WTC11 (cell line): ENCODE results near the gene SERPINB6. TPM values are rescaled to one million over a fixed set of nuclear protein-coding genes. Genes with fewer than 3 reads are reported as not detected.
"Not testable (repeated sequence)": the region's sequence is repeated elsewhere in the genome, so short reads cannot be mapped to it uniquely, and the experiment has no call there.

Experiments
- ATAC-seq: fragments of 200-7000 bp; cut with Tn5 transposase; 2 replicates; pipeline ENCODE4 v1.10.0; 2021; ENCODE audit warnings: mild to moderate bottlenecking, moderate library complexity
- CTCF ChIA-PET: fragments of 300-600 bp; sonication (Branson Sonifier 250); formaldehyde crosslinking; loops from one replicate; lab custom pipeline; 2021; ENCODE audit warnings: antibody characterized with exemption; lab: Charles Lee
- POLR2A ChIA-PET: fragments of 350-600 bp; sonication (Branson Sonifier 250); formaldehyde crosslinking; loops from one replicate; lab custom pipeline; 2021; ENCODE audit warnings: antibody characterized with exemption; lab: Charles Lee
- DNase-seq: peaks from one replicate; pipeline ENCODE4 v3.0.0; 2021; ENCODE audit warnings: low spot score
- H3K27ac Mint-ChIP-seq: 2 replicates; pipeline ENCODE4 v1.8.0; 2021; ENCODE audit warnings: mixed read lengths
- H3K27me3 Mint-ChIP-seq: 2 replicates; pipeline ENCODE4 v1.8.0; 2021; ENCODE audit warnings: low read depth, mild to moderate bottlenecking, moderate library complexity, mixed read lengths
- H3K36me3 Mint-ChIP-seq: 2 replicates; pipeline ENCODE4 v1.8.0; 2021; ENCODE audit warnings: mixed read lengths
- H3K4me1 Mint-ChIP-seq: 2 replicates; pipeline ENCODE4 v1.8.0; 2022; ENCODE audit warnings: mixed read lengths
- H3K4me3 Mint-ChIP-seq: 2 replicates; pipeline ENCODE4 v1.8.0; 2021; ENCODE audit warnings: mild to moderate bottlenecking, moderate library complexity, mixed read lengths
- H3K9me3 Mint-ChIP-seq: 2 replicates; pipeline ENCODE4 v1.8.0; 2021; ENCODE audit warnings: mixed read lengths
- ATF2 ChIP-seq: sonication (generic); formaldehyde crosslinking; IDR thresholded peaks from 2 replicates; pipeline ENCODE4 v1.8.1; 2022; ENCODE audit warnings: low read depth, missing genetic modification reagents, borderline replicate concordance
- CDX4 ChIP-seq: fragments of 250-450 bp; sonication (Bioruptor Pico); IDR thresholded peaks from 2 replicates; pipeline ENCODE4 v1.9.0; 2021; ENCODE audit warnings: moderate library complexity, mild to moderate bottlenecking, inconsistent platforms, borderline replicate concordance
- CREM ChIP-seq: sonication (generic); formaldehyde crosslinking; IDR thresholded peaks from 2 replicates; pipeline ENCODE4 v1.8.1; 2022; ENCODE audit warnings: mild to moderate bottlenecking, missing genetic modification reagents, moderate library complexity
- CTCF ChIP-seq: fragments of 200-600 bp; IDR thresholded peaks from 2 replicates; pipeline ENCODE4 v1.8.0; 2022; ENCODE audit warnings: antibody characterized with exemption
- ETV6 ChIP-seq: sonication (generic); formaldehyde crosslinking; IDR thresholded peaks from 2 replicates; pipeline ENCODE4 v1.8.1; 2022; ENCODE audit warnings: mild to moderate bottlenecking, missing genetic modification reagents
- HMGA2 ChIP-seq: fragments of 250-450 bp; sonication (Bioruptor Pico); IDR thresholded peaks from 2 replicates; pipeline ENCODE4 v1.4.0; 2021; ENCODE audit warnings: mild to moderate bottlenecking, moderate library complexity
- KAT7 ChIP-seq: sonication (generic); formaldehyde crosslinking; IDR thresholded peaks from 2 replicates; pipeline ENCODE4 v1.8.1; 2023; ENCODE audit warnings: missing genetic modification reagents, mild to moderate bottlenecking, borderline replicate concordance
- NFATC4 ChIP-seq: fragments of 250-450 bp; sonication (Bioruptor Pico); IDR thresholded peaks from 2 replicates; pipeline ENCODE4 v1.9.0; 2021; ENCODE audit warnings: mild to moderate bottlenecking
- NFE2L1 ChIP-seq: sonication (generic); formaldehyde crosslinking; IDR thresholded peaks from 2 replicates; pipeline ENCODE4 v1.8.1; 2023; ENCODE audit warnings: missing genetic modification reagents
- PRDM15 ChIP-seq: sonication (generic); formaldehyde crosslinking; IDR thresholded peaks from 2 replicates; pipeline ENCODE4 v1.8.0; 2022; ENCODE audit warnings: missing genetic modification reagents
- PREB ChIP-seq: sonication (generic); formaldehyde crosslinking; IDR thresholded peaks from 2 replicates; pipeline ENCODE4 v1.8.1; 2022; ENCODE audit warnings: mild to moderate bottlenecking, missing genetic modification reagents, moderate library complexity, borderline replicate concordance
- SMAD3 ChIP-seq: sonication (generic); formaldehyde crosslinking; IDR thresholded peaks from 2 replicates; pipeline ENCODE4 v1.8.0; 2022; ENCODE audit warnings: missing genetic modification reagents, mild to moderate bottlenecking, borderline replicate concordance
- TEAD4 ChIP-seq: sonication (generic); formaldehyde crosslinking; IDR thresholded peaks from 2 replicates; pipeline ENCODE4 v1.8.0; 2022; ENCODE audit warnings: mild to moderate bottlenecking, missing genetic modification reagents
- USF1 ChIP-seq: sonication (generic); formaldehyde crosslinking; IDR thresholded peaks from 2 replicates; pipeline ENCODE4 v1.8.0; 2022; ENCODE audit warnings: mild to moderate bottlenecking, missing genetic modification reagents
- ZBTB43 ChIP-seq: sonication (generic); formaldehyde crosslinking; IDR thresholded peaks from 2 replicates; pipeline ENCODE4 v1.8.1; 2023; ENCODE audit warnings: mild to moderate bottlenecking, missing genetic modification reagents
- ZNF121 ChIP-seq: sonication (generic); formaldehyde crosslinking; IDR thresholded peaks from 2 replicates; pipeline ENCODE4 v1.8.0; 2023; ENCODE audit warnings: missing genetic modification reagents
- ZNF263 ChIP-seq: sonication (generic); formaldehyde crosslinking; IDR thresholded peaks from 2 replicates; pipeline ENCODE4 v1.8.1; 2022; ENCODE audit warnings: low read depth, mild to moderate bottlenecking, moderate library complexity, missing genetic modification reagents
- ZNF317 ChIP-seq: sonication (generic); formaldehyde crosslinking; IDR thresholded peaks from 2 replicates; pipeline ENCODE4 v1.8.1; 2023; ENCODE audit warnings: low read depth, mild to moderate bottlenecking, moderate library complexity, missing genetic modification reagents, borderline replicate concordance
- ZNF396 ChIP-seq: fragments of 250-450 bp; sonication (Bioruptor Pico); IDR thresholded peaks from 2 replicates; pipeline ENCODE4 v1.8.0; 2021; ENCODE audit warnings: mild to moderate bottlenecking, moderate library complexity, borderline replicate concordance
- ZNF416 ChIP-seq: fragments of 250-450 bp; sonication (Bioruptor Pico); IDR thresholded peaks from 2 replicates; pipeline ENCODE4 v1.9.0; 2021; ENCODE audit warnings: mild to moderate bottlenecking, inconsistent platforms
- total RNA-seq: library from RNA; stranded (reverse); gene quantifications from 3 replicates; pipeline ENCODE4 v1.2.3, GENCODE V29; 2021

Gene SERPINB6
- total RNA-seq, 1 experiment from 2014 or later, result 28.0 TPM

GRCh38 chr6:2976060-2976459, 4.7 kb upstream of the SERPINB6 start:
- no peak overlapping the region for H3K4me3 Mint-ChIP-seq
- peaks cover 6% of the 10 kb centered on the region for H3K9me3 Mint-ChIP-seq
- POLR2A ChIA-PET, result interaction anchor here (0.5 to 1.1 kb wide), 2 partner anchors 12 to 168 kb away, joined by 4 to 7 read pairs; no protein-coding TSS in a partner anchor
- CTCF ChIA-PET, result interaction anchor here (0.8 to 4.3 kb wide), 2 partner anchors 23 to 44 kb away, joined by 3 to 24 read pairs; no protein-coding TSS in a partner anchor
- H3K27me3 Mint-ChIP-seq, result peaks cover 15% of the 10 kb centered on the region
- peaks cover 31% of the 10 kb centered on the region for H3K4me1 Mint-ChIP-seq
- DNase-seq, result no peak
- no peak overlapping the region for H3K27ac Mint-ChIP-seq
- TF ChIP-seq TEAD4 (CRISPR knock-in tag) (no peak), ZBTB43 (CRISPR knock-in tag) (no peak), ATF2 (CRISPR knock-in tag) (no peak), SMAD3 (CRISPR knock-in tag) (no peak), USF1 (CRISPR knock-in tag) (no peak), ZNF396 (CRISPR knock-in tag) (no peak), ZNF121 (CRISPR knock-in tag) (no peak), KAT7 (CRISPR knock-in tag) (no peak), CREM (no peak), CDX4 (CRISPR knock-in tag) (no peak), ZNF263 (no peak), PREB (no peak), NFATC4 (no peak), NFE2L1 (CRISPR knock-in tag) (no peak)
- TF ChIP-seq, all 79 proteins: peak for 0
- H3K36me3 Mint-ChIP-seq, result no peaks in the 10 kb centered on the region
- no peak for ATAC-seq

GRCh38 chr6:2973676-2974075, 2.3 kb upstream of the SERPINB6 start:
- Mint-ChIP-seq H3K9me3 (peaks cover 6% of the 10 kb centered on the region), H3K4me3 (no peak overlapping the region), H3K27me3 (peaks cover 15% of the 10 kb centered on the region), H3K36me3 (no peaks in the 10 kb centered on the region), H3K27ac (no peak overlapping the region), H3K4me1 (peaks cover 36% of the 10 kb centered on the region)
- TF ChIP-seq ZNF317 (CRISPR knock-in tag) (no peak), PRDM15 (CRISPR knock-in tag) (no peak), ZNF416 (CRISPR knock-in tag) (no peak), CTCF (no peak), ETV6 (CRISPR knock-in tag) (no peak), HMGA2 (no peak)
- no peak for DNase-seq
- ATAC-seq, result no peak
- ChIA-PET POLR2A (interaction anchor here (1.0 kb wide), 1 partner anchor 15 kb away, joined by 3 read pairs; no protein-coding TSS in a partner anchor), CTCF (interaction anchor here (2.4 kb wide), 1 partner anchor 21 kb away, joined by 6 read pairs; no protein-coding TSS in a partner anchor)

- Mint-ChIP-seq H3K27me3 (peaks cover 15% of the 10 kb centered on the region), H3K4me1 (peaks cover 34% of the 10 kb centered on the region)
- ChIA-PET CTCF (interaction anchor here (2.4 kb wide), 1 partner anchor 21 kb away, joined by 6 read pairs; no protein-coding TSS in a partner anchor), POLR2A (interaction anchor here (1.0 kb wide), 1 partner anchor 15 kb away, joined by 3 read pairs; no protein-coding TSS in a partner anchor)
- H3K9me3 Mint-ChIP-seq, H3K4me3 Mint-ChIP-seq, ATAC-seq, DNase-seq, H3K27ac Mint-ChIP-seq, H3K36me3 Mint-ChIP-seq: not testable (repeated sequence)
These were observed 1.8 kb upstream of the SERPINB6 start for GRCh38 chr6:2973180-2973579.
